Measurements from ENCODE around the gene MS4A18. TPM values are rescaled to one million over a fixed set of nuclear protein-coding genes. Genes with fewer than 3 reads are reported as not detected.
A peak's percentile ranks its signal among the peaks of the same experiment; 100 is the strongest.
"Not testable (repeated sequence)": the region's sequence is repeated elsewhere in the genome, so short reads cannot be mapped to it uniquely, and the experiment has no call there.

MS4A18 gene
- total RNA-seq, 1 donor from 2014 or later = not detected

DNA sequence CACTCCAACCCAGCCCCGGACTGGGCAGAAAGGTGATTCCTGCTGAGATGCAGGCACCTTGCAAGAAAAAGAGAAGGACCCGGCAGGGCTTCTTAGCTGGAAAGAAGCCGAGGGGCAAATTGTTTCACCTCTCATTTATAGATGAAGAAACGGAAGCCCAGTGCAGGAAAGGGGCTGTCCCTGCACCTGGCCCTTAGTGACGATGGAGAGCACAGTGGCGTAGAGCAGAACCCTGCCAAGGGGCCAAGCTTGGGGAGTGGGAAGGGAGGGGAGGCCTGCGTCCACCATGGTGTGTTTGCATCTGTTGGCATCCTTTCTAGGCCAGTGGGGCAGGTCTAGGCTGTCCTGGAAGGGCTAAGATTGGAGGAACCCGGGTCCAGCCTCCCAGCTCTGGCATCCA lies 24.3 kb downstream of the MS4A18 start:
- TF ChIP-seq, protein P1, sequence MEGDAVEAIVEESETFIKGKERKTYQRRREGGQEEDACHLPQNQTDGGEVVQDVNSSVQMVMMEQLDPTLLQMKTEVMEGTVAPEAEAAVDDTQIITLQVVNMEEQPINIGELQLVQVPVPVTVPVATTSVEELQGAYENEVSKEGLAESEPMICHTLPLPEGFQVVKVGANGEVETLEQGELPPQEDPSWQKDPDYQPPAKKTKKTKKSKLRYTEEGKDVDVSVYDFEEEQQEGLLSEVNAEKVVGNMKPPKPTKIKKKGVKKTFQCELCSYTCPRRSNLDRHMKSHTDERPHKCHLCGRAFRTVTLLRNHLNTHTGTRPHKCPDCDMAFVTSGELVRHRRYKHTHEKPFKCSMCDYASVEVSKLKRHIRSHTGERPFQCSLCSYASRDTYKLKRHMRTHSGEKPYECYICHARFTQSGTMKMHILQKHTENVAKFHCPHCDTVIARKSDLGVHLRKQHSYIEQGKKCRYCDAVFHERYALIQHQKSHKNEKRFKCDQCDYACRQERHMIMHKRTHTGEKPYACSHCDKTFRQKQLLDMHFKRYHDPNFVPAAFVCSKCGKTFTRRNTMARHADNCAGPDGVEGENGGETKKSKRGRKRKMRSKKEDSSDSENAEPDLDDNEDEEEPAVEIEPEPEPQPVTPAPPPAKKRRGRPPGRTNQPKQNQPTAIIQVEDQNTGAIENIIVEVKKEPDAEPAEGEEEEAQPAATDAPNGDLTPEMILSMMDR (conservative IDR thresholded peaks at IDR 0.05; ENCODE audit: low read depth, low read length) = no peak
- no peak for DNase-seq (ENCODE audit: low read depth)
- no peak overlapping the region for H3K4me3 ChIP-seq (ENCODE audit: low read depth, low read length)

DNA sequence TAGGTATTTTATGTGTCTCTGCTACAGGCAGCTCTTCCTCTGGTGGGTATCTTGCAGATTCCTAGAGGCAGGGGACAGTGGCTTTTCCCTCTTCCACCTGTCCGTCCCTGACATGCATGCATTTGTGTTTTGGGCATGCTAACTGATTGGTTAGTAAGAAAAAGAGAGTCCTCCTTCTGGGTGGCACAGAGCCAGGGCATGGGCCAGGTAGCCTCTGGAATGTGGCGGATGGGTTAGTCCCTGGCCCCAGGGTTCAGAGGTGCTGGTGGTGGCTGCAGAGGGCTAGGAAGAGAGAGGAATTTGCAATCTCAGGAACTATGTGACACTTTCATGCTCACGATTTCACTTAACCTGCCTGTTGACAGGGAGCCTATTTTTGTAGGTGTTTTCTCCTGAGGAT lies 26.4 kb downstream of the MS4A18 start:
- no peak for DNase-seq (ENCODE audit: low read depth)
- no peak overlapping the region for H3K4me3 ChIP-seq (ENCODE audit: low read depth, low read length)
- TF ChIP-seq, protein P1 (conservative IDR thresholded peaks at IDR 0.05; ENCODE audit: low read depth, low read length) = no peak

DNA sequence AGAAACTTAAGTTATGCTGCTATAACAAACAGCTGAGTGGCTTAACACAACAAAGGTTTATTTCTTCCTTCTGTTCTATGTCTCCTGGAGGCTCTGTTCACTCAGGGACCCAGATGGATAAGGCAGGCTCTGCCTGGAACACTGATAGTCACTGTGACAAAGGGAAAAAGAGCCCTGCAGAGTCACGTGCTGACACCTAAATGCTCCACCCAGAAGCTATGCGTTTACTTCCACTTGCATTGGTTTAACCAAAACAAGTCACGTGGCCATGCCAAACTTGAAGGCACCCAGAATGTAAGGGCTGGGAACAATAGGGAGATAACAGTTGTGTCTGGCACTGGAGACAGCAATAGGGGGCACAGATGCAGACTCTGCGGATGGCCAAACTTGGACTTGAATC lies 28.8 kb downstream of the MS4A18 start:
- TF ChIP-seq, protein P1 (conservative IDR thresholded peaks at IDR 0.05; ENCODE audit: low read depth, low read length) = no peak
- no peak overlapping the region for H3K4me3 ChIP-seq (ENCODE audit: low read depth, low read length)
- DNase-seq (ENCODE audit: low read depth) = no peak

DNA sequence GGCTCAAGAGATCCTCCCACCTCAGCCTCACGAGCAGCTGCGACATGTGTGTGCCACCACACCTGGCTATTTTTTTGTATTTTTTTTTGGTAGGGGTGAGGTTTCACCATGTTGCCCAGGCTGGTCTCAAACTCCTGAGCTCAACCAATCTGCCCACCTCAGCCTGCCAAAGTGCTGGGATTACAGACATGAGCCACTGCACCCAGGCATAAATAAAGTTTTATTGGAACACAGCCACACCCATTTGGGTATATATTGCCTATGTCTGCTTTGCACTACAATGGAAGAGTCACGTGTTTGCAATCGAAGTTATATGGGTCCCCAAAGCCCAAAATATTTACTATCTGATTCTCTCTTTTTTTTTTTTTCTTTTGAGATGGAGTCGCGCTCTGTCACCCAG lies 30.4 kb downstream of the MS4A18 start:
- TF ChIP-seq, protein P1 (conservative IDR thresholded peaks at IDR 0.05; ENCODE audit: low read depth, low read length) = no peak
- no peak for DNase-seq (ENCODE audit: low read depth)
- no peak overlapping the region for H3K4me3 ChIP-seq (ENCODE audit: low read depth, low read length)

DNA sequence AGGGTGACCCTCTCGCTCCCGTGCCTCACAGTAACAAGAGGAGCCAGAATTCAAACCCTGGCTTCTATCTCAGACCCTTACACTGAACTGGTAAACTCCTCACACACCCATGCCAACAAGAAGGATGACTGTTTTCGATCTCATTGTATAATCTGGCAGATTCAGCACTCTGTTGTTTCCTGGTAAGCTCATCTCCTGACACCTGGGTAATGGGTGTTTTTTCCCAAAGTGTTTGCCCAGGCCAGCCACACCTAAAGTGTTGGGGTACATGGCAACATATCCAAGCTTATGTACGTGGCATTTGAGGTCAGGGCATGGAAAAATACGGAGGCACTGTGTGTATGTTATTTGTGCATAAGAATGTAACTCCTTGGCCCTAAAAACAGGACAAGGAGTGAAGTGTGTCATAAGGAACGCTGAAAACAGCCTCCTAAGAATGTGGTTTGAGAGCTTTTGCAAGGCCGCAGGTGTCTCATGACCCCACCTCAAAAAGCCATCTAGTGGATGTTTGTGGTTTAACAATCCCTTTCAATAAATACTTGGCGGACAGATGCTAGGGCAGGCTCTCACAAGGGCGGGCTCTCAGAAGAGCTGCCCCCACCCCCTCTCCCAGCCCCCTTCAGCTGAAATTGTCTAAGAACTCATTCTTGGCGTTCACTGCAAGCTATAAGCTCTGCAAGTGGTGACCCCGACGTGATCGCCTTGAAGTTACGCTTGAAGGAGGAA lies 31.9 kb downstream of the MS4A18 start, which contains the start of gene MS4A15:
MS4A15 (plus strand) TSS at position 561 of the 726 bp plus-strand sequence. CDS start 6,867 bp downstream, outside the sequence.
- TF ChIP-seq, protein P1 (conservative IDR thresholded peaks at IDR 0.05; ENCODE audit: low read depth, low read length) = peak; percentile 50
- no peak for DNase-seq (ENCODE audit: low read depth)
- no peak within 1 kb of the TSS for H3K4me3 ChIP-seq (ENCODE audit: low read depth, low read length)

DNA sequence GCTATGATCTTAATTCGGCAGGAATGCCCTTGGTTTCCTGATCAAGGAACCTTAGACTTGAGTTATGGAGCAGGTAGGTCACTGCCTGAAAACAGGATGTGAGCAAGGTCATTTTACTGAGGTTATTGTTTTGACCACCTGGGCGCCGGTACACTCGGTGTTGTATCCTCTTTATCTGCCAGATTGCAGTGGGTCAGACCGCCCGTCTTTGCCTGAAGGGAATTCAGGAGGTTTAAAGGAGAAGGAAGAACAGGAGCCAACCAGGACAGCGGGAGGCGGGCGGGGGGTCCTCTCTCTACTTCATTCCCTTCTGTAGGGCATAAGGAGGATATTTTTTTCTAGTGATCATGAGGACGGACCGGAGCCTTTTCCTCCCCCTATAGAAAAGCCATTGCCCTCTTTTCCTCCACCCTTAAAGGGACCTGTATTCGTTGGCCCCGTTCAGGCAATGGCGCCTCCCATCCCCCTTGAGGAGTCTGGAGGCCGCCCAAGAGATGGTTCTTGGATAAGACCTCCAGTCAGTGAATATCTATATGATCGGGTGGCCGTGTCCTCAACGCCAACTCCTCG lies 32.8 kb downstream of the MS4A18 start:
- no peak overlapping the region for H3K4me3 ChIP-seq (ENCODE audit: low read depth, low read length)
- DNase-seq (ENCODE audit: low read depth) = no peak
- TF ChIP-seq, protein P1 (conservative IDR thresholded peaks at IDR 0.05; ENCODE audit: low read depth, low read length) = no peak

DNA sequence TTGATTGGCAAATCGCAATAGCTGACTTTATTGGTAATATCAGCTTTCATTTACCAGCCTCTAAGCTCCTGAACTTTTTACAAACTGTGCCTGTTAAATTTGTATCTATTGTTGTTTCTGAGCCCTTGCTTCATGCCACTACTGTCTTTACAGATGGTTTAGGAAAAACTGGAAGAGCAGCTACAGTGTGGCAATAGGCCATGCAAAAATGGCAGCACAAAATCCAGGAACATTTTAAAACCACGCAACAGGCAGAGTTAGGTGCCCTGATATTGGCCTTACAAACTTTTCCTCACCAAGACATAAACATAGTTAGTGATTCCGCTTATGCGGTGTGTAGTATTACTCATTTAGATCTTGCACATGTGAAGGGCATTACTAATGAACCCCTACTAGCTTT lies 34.2 kb downstream of the MS4A18 start:
- H3K4me3 ChIP-seq (ENCODE audit: low read depth, low read length); DNase-seq (ENCODE audit: low read depth): not testable (repeated sequence)

DNA sequence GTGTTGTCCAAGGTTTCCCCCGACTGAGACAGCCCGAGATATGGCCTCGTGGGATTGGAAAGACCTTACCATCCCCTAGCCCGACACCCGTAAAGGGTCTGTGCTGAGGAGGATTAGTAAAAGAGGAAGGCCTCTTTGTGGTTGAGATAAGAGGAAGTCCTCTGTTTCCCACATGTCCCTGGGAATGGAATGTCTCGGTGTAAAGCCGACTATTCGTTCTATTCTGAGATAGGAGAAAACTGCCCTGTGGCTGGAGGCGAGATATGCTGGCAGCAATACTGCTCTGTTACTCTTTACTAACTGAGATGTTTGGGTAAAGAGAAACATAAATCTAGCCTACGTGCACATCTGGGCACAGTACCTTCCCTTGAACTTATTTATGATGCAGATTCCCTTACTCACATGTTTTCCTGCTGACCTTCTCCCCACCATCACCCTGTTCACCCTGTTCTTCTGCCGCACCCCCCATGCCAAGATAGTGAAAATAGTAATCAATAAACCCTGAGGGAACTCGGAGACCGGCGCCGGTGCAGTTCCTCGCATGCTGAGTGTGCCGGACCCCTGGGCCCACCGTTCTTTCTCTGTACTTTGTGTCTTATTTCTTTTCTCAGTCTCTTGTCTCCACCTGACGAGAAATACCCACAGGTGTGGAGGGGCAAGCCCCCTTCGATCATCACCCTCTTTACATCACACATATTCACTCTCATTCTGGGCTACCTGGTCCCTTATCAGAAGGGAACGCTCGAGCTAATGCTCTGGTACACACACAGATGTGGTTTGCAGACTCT lies 35.1 kb downstream of the MS4A18 start:
- DNase-seq (ENCODE audit: low read depth); H3K4me3 ChIP-seq (ENCODE audit: low read depth, low read length): not testable (repeated sequence)

Data from epithelial cell of proximal tubule (primary cell).